Smooth muscle cell (in vitro differentiated cells): ENCODE results near the gene SLN. TPM values are rescaled to one million over a fixed set of nuclear protein-coding genes. Genes with fewer than 3 reads are reported as not detected.

Experiments used
- DNase-seq: peaks from one replicate; lab custom pipeline; 2025; ENCODE audit not compliant: unreplicated experiment; lab: John Stamatoyannopoulos, UW
- H2AFZ ChIP-seq: fragments of 200-600 bp; sonication (generic); 2 replicates; pipeline ENCODE4 v1.6.0; 2016; ENCODE audit warnings: antibody characterized with exemption, low read depth, mild to moderate bottlenecking
- H3F3A ChIP-seq: fragments of 200-600 bp; sonication (generic); 2 replicates; pipeline ENCODE4 v1.6.0; 2017; ENCODE audit warnings: antibody characterized with exemption, low read depth
- H3K27ac ChIP-seq: fragments of 200-600 bp; sonication (generic); 2 replicates; pipeline ENCODE4 v1.5.1; 2016; ENCODE audit warnings: low read depth, mild to moderate bottlenecking
- H3K27me3 ChIP-seq: fragments of 200-600 bp; sonication (generic); 2 replicates; pipeline ENCODE4 v1.6.1; 2016; ENCODE audit warnings: low read depth, mild to moderate bottlenecking
- H3K36me3 ChIP-seq: fragments of 200-600 bp; sonication (generic); 2 replicates; pipeline ENCODE4 v1.5.1; 2016; ENCODE audit warnings: low read depth
- H3K4me1 ChIP-seq: fragments of 200-600 bp; sonication (generic); 2 replicates; pipeline ENCODE4 v1.5.1; 2016; ENCODE audit warnings: low read depth
- H3K4me2 ChIP-seq: fragments of 200-600 bp; sonication (generic); 2 replicates; pipeline ENCODE4 v1.6.0; 2016; ENCODE audit warnings: mild to moderate bottlenecking
- H3K4me3 ChIP-seq: fragments of 200-600 bp; sonication (generic); 2 replicates; pipeline ENCODE4 v1.5.1; 2016; ENCODE audit warnings: mild to moderate bottlenecking
- H3K79me2 ChIP-seq: fragments of 200-600 bp; sonication (generic); 2 replicates; pipeline ENCODE4 v1.6.0; 2016; ENCODE audit warnings: low read depth, mild to moderate bottlenecking
- H3K9ac ChIP-seq: fragments of 200-600 bp; sonication (generic); 2 replicates; pipeline ENCODE4 v1.6.0; 2016; ENCODE audit warnings: low read depth
- H3K9me3 ChIP-seq: fragments of 200-600 bp; sonication (generic); replicated peaks from 2 replicates; pipeline ENCODE4 v1.5.1; 2016; ENCODE audit warnings: low read depth
- H4K20me1 ChIP-seq: fragments of 200-600 bp; sonication (generic); 2 replicates; pipeline ENCODE4 v1.6.0; 2016; ENCODE audit warnings: low read depth
- CTCF ChIP-seq: fragments of 200-600 bp; sonication (generic); IDR thresholded peaks from 2 replicates; pipeline ENCODE4 v1.5.1; 2017; ENCODE audit warnings: borderline replicate concordance, mild to moderate bottlenecking, antibody characterized with exemption; ENCODE audit not compliant: insufficient read depth, poor library complexity, severe bottlenecking
- WGBS: methylation state at CpG from one replicate; pipeline ENCODE4 v1.1.7; 2016; ENCODE audit warnings: low lambda C conversion rate; 5-methylcytosine and 5-hydroxymethylcytosine counted together
- polyA plus RNA-seq: library from polyadenylated mRNA; unstranded; fragments of >200 nt; fragmentation: Nextera tagmentation; extraction: Ambion mirVana; gene quantifications from 2 replicates; pipeline ENCODE4 v1.2.1, GENCODE V29; 2016
- total RNA-seq: library from RNA; depleted of rRNA; stranded (reverse); fragments of >200 nt; gene quantifications from 2 replicates; pipeline ENCODE4 v1.2.3, GENCODE V29; 2014

SLN gene
- total and polyA plus RNA-seq, 2 experiments from 2014 or later, result 0.82 TPM; not detected in 1

- H3K9ac ChIP-seq, result no peak overlapping the region
- no peak for DNase-seq
- TF ChIP-seq CTCF, result no peak
Measured at GRCh38 chr11:107665018-107665417, 46.8 kb downstream of the SLN start.

GRCh38 chr11:107661656-107662055 lies 50.2 kb downstream of the SLN start:
- no peaks in the 10 kb centered on the region for H3K36me3 ChIP-seq
- no peak overlapping the region for H3K27ac ChIP-seq
- H3F3A ChIP-seq, result no peaks in the 10 kb centered on the region
- no peaks in the 10 kb centered on the region for H3K27me3 ChIP-seq
- no peak for DNase-seq
- H2AFZ ChIP-seq, result no peak overlapping the region
- 97% methylated on average over 1 of the region's 1 CpG for WGBS
- H3K79me2 ChIP-seq, result no peaks in the 10 kb centered on the region
- H3K9ac ChIP-seq, result no peak overlapping the region
- H3K4me2 ChIP-seq, result no peak overlapping the region
- no peaks in the 10 kb centered on the region for H4K20me1 ChIP-seq
- H3K9me3 ChIP-seq, result no peaks in the 10 kb centered on the region
- no peaks in the 10 kb centered on the region for H3K4me1 ChIP-seq
- TF ChIP-seq CTCF, result no peak
- H3K4me3 ChIP-seq, result no peak overlapping the region

More at GRCh38 chr11:107665018-107665417, 46.8 kb downstream of the SLN start:
- H3K4me2 ChIP-seq, result no peak overlapping the region
- H3K79me2 ChIP-seq, result no peaks in the 10 kb centered on the region
- WGBS, result 92% methylated on average over 10 of the region's 10 CpGs
- H3K27ac ChIP-seq, result no peak overlapping the region
- no peaks in the 10 kb centered on the region for H3F3A ChIP-seq
- H3K27me3 ChIP-seq, result no peaks in the 10 kb centered on the region
- H4K20me1 ChIP-seq, result no peaks in the 10 kb centered on the region
- no peaks in the 10 kb centered on the region for H3K9me3 ChIP-seq
- no peaks in the 10 kb centered on the region for H3K4me1 ChIP-seq
- H3K4me3 ChIP-seq, result no peak overlapping the region
- H3K36me3 ChIP-seq, result no peaks in the 10 kb centered on the region
- H2AFZ ChIP-seq, result no peak overlapping the region

GRCh38 chr11:107660066-107660465 lies 51.8 kb downstream of the SLN start:
- WGBS, result 94% methylated on average over 3 of the region's 3 CpGs
- H3K4me2 ChIP-seq, result no peak overlapping the region
- DNase-seq, result no peak
- H4K20me1 ChIP-seq, result no peaks in the 10 kb centered on the region
- H3K27ac ChIP-seq, result no peak overlapping the region
- H3K4me3 ChIP-seq, result no peak overlapping the region
- H3K9me3 ChIP-seq, result no peaks in the 10 kb centered on the region
- no peaks in the 10 kb centered on the region for H3F3A ChIP-seq
- H3K4me1 ChIP-seq, result no peaks in the 10 kb centered on the region
- H2AFZ ChIP-seq, result no peak overlapping the region
- no peak overlapping the region for H3K9ac ChIP-seq
- no peaks in the 10 kb centered on the region for H3K27me3 ChIP-seq
- H3K36me3 ChIP-seq, result no peaks in the 10 kb centered on the region
- no peaks in the 10 kb centered on the region for H3K79me2 ChIP-seq
- no peak for TF ChIP-seq CTCF

GRCh38 chr11:107659310-107659709 lies 52.5 kb downstream of the SLN start:
- Histone ChIP-seq H3K36me3 (no peaks in the 10 kb centered on the region), H4K20me1 (no peaks in the 10 kb centered on the region), H2AFZ (no peak overlapping the region), H3F3A (no peaks in the 10 kb centered on the region), H3K4me1 (no peaks in the 10 kb centered on the region), H3K79me2 (no peaks in the 10 kb centered on the region), H3K4me2 (no peak overlapping the region), H3K9ac (no peak overlapping the region), H3K27me3 (no peaks in the 10 kb centered on the region), H3K9me3 (no peaks in the 10 kb centered on the region), H3K4me3 (no peak overlapping the region), H3K27ac (no peak overlapping the region)
- no peak for TF ChIP-seq CTCF
- DNase-seq, result no peak
